ENCODE measurements around the gene LRP11.

Gene LRP11

DNA sequence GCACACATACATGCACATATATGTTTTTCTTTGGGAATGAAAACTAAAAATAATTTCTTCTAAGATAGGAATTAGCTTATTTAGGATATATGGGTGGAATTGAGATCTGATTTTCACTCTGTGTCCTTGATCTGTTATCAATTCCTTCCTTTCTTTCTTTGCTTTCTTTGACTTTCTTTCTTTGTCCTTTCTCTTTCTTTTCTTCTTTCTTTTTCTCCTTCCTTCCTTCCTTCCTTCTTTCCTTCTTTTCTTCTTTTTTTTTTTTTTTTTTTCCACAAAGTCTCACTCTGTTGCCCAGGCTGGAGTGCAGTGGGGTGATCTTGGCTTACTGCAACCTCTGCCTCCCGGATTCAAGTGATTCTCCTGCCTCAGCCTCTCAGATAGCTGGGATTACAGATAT, 86.5 kb downstream of the LRP11 start:
- no peak for DNase-seq

DNA sequence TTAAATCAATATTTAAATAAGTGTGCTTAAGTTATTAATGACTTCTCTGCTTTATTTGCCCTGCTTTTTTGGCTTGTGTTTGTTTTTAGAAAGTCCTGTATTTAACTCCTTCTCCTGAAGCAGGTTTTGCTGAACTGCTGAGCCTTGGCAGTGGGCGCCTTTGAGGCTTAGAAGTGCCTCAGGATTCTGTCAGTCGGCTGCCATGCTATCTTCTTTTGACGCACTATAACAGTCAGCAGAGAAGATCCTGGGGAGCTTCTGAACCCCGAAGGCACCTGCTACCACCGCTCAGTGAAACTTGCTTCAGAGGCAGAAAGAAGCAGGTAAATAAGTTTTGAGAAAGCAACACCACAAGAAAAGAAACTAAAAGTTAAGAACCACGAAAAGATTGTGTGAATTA, 92.2 kb downstream of the LRP11 start:
- DNase-seq = no peak

GRCh38 chr6:149771185-149771584, 93.0 kb downstream of the LRP11 start:
- DNase-seq = no peak

GRCh38 chr6:149769676-149770075, 94.5 kb downstream of the LRP11 start:
- DNase-seq = no peak

Measured in GDM1 (cell line).